HL-60/S4 treated with phorbol 12-myristate 13-acetate at 8.2 ng/mL for 4 days and 3 days (cell line): ENCODE data around the gene STAT4.

Source experiments
- in situ Hi-C: fragments of 300-500 bp; cut with MboI; formaldehyde crosslinking; loops from 2 replicates; pipeline ENCODE4 v1.15.0; 2022; ENCODE audit warnings: low sequenced_read_pairs

STAT4 gene

DNA sequence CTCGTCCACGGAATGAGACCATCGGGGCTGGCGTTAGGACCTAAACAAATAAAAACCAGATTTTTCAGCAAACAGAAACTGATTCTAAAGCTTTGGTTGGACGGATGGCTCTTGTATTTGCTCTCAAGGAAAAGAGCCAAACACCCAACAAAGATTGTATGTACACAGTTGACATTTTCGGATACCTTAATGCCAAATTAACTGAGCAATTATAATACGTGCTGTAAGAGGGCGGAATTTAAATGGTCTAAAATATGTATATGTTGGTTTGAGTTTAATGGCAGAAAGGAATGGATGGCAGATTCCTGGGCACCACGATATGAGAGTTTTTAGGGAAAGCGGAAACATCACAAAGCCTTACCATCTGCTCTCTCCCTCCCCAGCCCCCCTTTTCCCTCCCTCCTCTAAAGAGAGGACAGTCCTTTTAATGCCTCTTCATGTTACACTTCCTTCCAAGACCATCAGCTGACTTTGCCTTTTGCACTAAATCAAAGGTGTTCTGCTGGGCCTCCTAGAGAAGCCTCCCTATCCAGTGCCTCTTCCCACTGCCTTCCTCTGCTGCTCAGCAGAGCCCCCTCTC is 170.1 kb downstream of the STAT4 start:
- in situ Hi-C loops, result no loop called here

- in situ Hi-C loops, result no loop called here
These were observed 170.7 kb downstream of the STAT4 start for GRCh38 chr2:190979906-190980629.
